GM21367 (cell line): ENCODE results near the gene PSPH.

Experiments
- ATAC-seq: cut with Tn5 transposase; IDR thresholded peaks from one replicate; pipeline ENCODE4 v1.9.1; 2021; ENCODE audit not compliant: unreplicated experiment

Gene PSPH

GRCh38 chr7:56007167-56007652, 44.0 kb downstream of the PSPH start:
- ATAC-seq, result no peak

- no peak for ATAC-seq
These were observed 47.5 kb downstream of the PSPH start for GRCh38 chr7:56003749-56004148.

GRCh38 chr7:55996856-55997500, 54.3 kb downstream of the PSPH start:
- no peak for ATAC-seq

- no peak for ATAC-seq
These were observed 58.9 kb downstream of the PSPH start for GRCh38 chr7:55992346-55992745.

GRCh38 chr7:55983537-55983936, 67.7 kb downstream of the PSPH start:
- no peak for ATAC-seq

- ATAC-seq, result no peak
These were observed 71.0 kb downstream of the PSPH start for GRCh38 chr7:55980266-55980665.

GRCh38 chr7:55977831-55978230, 73.4 kb downstream of the PSPH start:
- no peak for ATAC-seq

- no peak for ATAC-seq
These were observed 75.1 kb downstream of the PSPH start for GRCh38 chr7:55975988-55976633.

GRCh38 chr7:55973747-55974250, 77.4 kb downstream of the PSPH start:
- no peak for ATAC-seq

GRCh38 chr7:55970978-55971377, 80.3 kb downstream of the PSPH start:
- ATAC-seq, result no peak

- no peak for ATAC-seq
These were observed 80.7 kb downstream of the PSPH start for GRCh38 chr7:55970561-55970960.

- ATAC-seq, result no peak
These were observed 81.9 kb downstream of the PSPH start for GRCh38 chr7:55969391-55969790.

GRCh38 chr7:55966851-55967250, 84.4 kb downstream of the PSPH start:
- no peak for ATAC-seq

GRCh38 chr7:55965805-55966421, 85.3 kb downstream of the PSPH start:
- no peak for ATAC-seq

- ATAC-seq, result no peak
These were observed 86.2 kb downstream of the PSPH start for GRCh38 chr7:55965100-55965470.

GRCh38 chr7:55964261-55965099, 86.8 kb downstream of the PSPH start, which contains the start of gene NIPSNAP2:
Gene NIPSNAP2, plus strand, starts transcription at chr7:55964585. Its CDS starts 25 bp downstream, at chr7:55964610.
- peak; percentile 77 for ATAC-seq

GRCh38 chr7:55963584-55964168, 87.6 kb downstream of the PSPH start:
- no peak for ATAC-seq

GRCh38 chr7:55962014-55962413, 89.2 kb downstream of the PSPH start:
- ATAC-seq, result no peak
